GM19372 (cell line): ENCODE measurements around the gene TMIGD2.
"Not testable (repeated sequence)": the region's sequence is repeated elsewhere in the genome, so short reads cannot be mapped to it uniquely, and the experiment has no call there.

Experiments
- ATAC-seq: cut with Tn5 transposase; IDR thresholded peaks from one replicate; pipeline ENCODE4 v1.9.1; 2021; ENCODE audit warnings: mild to moderate bottlenecking, low read depth, moderate library complexity; ENCODE audit not compliant: unreplicated experiment

The TMIGD2 gene

GRCh38 chr19:4298810-4299550, 3.2 kb downstream of the TMIGD2 start:
- ATAC-seq, result no peak

DNA sequence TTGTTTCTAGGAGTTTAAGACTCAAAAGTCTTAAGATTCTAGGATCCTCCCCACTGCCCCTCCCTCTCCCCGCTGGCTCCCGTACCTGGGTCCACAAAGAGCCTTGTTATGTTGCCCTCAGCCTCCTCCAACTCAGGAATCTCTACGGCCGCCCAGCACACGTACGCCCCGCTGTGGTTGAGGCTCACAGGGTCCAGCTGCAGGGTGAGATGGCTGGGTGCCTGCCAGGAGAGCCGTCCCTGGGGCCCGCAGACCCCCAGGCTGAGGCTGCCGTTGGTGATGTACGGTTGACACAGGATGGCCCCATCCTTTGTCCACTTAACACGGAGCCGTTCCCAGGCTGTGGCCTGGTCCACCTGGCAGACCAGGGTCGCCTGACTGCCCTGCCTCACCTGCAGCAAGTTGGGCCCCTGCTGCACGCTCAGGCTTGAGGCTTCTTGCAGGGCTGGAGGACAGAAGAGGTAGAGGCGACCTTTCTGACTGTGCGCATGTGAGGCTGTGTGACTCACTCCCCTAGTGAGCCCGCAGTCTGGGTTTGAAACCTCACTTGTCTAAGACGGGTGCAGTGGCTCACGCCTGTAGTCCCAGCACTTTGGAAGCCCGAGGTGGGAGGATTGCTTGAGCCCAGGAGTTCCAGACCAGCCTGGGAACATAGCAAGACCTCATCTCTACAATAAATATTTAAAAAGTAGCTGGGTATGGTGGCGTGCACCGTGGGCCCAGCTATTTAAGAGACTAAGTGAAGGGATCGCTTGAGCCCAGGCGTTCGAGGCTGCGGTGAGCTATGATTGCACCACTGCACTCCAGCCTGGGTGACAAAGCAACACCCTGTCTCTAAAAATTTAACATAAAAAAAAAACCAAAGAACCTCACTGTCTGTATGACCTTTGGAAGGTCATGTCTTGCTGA, 4.0 kb downstream of the TMIGD2 start:
- no peak for ATAC-seq

GRCh38 chr19:4295972-4296771, 6.0 kb downstream of the TMIGD2 start:
- no peak for ATAC-seq

DNA sequence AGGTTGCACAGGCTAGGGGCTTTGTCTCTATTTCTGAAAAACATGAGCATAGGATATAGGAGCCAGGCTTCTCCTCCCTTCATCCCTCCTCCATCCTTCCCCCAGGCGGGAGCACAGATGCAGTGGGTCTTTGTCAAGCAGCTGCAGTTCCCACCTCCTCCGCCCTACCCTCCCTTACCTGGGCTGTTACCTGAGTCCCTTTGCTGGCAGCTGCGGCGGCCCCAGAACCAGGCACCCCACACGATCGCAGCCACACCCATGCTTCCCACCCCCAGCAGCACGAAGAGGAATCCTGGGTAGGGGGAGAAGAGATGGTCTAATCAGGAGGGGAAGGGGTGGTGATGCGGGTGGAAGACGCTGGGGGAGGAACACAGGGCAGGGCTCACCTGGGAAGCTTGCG, 7.8 kb downstream of the TMIGD2 start:
- ATAC-seq, result no peak

DNA sequence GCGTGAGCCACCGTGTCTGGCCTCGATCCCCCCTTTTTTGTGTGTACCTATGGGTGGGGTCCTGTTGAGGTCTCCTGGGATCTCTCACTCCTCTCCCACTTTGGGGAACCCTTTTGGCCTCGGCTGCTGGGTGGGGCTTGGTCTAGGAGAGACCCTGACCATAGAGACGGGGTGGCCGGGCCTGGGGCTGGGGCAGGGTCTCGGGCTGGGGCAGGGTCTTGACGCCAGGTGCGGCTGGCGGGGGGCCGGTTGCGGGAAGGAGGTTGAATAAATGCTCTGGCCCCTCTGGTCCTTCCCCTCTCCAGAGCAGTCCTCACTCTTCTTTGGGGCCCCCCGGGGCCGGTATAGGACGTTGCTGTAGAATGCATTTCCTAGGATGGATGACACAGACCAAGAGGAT, 9.7 kb downstream of the TMIGD2 start:
- no peak for ATAC-seq

DNA sequence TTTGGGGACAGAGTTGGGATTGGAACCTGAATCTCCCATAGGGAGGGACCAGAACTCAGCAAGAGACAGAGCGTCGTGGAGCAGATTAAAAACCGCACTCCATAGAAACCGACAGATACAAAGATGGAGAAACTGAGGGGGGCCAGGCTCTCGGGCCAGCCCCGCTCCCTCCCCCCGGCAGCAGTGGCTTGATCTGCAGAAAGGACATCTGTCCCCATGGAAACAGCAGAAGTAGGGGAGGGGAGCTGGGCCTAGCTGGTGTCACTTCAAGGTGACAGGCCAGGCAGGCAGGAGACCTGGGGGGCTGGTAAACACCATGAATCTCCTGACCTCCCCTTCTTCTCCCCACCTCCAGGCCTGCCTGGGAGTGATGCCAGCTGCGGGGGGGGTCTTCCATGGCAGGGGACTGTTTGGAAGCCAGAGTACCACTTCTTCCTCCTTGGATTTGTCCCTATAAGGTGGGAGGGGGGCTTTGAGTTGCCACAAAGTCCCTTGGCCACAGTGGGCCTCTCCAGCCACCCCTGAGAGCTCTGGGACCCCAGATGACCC, 10.9 kb downstream of the TMIGD2 start:
- no peak for ATAC-seq

GRCh38 chr19:4288091-4288777, 14.0 kb downstream of the TMIGD2 start:
- no peak for ATAC-seq

GRCh38 chr19:4286141-4286540, 16.0 kb downstream of the TMIGD2 start:
- ATAC-seq, result not testable (repeated sequence)

- no peak for ATAC-seq
Measured at GRCh38 chr19:4284974-4285373, 17.2 kb downstream of the TMIGD2 start.

- no peak for ATAC-seq
Measured at GRCh38 chr19:4284176-4284958, 17.8 kb downstream of the TMIGD2 start.

DNA sequence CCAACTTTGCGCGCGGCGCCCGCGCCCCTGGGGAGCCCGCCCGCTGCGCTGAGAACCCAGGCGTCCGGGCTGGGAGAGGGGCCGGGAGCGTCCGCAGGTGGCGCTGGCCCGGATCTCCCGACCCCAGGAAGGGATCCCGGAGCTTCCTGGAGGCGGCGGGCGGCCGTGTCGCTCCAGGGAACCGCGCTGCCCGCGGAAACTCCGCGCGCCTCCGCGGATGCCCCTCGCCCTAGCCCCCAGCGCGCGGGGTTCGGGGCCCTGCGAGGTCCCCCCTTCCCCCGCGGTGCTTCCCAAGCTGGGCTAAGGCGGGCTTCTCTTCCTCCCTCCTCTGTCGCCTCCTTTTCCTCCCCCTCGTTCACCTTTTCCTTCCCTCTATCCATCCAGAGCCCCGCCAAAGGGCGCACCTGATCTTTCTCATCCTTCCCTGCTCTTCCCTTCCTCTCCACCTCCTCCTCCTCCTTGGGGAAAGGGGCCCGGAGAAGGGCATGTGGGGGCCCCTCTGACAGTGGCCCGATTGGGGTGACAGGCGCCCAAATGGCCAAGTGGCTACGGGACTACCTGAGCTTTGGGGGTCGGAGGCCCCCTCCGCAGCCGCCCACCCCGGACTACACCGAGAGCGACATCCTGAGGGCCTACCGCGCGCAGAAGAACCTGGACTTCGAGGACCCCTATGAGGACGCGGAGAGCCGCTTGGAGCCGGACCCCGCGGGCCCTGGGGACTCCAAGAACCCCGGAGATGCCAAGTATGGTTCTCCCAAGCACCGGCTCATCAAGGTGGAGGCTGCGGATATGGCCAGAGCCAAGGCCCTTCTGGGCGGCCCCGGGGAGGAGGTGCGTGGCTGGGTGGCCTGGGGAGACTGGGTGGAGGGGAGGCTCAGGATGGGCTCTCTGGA, 22.4 kb downstream of the TMIGD2 start:
- no peak for ATAC-seq

DNA sequence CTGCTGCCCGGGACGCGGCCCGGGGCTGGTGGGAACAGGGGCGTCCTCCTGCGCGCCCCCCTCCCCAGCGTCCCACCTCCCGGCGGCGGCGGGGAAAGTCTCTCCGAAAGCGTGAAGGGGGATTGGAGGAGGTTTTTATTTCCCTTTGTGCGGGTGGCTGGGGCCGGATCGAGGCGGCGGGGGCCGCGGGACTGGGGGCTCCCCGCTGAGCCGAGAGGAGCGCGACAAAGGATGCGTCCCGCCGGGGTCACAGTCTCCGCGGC, 23.0 kb downstream of the TMIGD2 start:
- no peak for ATAC-seq

GRCh38 chr19:4278419-4279266, 23.5 kb downstream of the TMIGD2 start, which contains the start of gene SHD:
TSS of gene SHD (plus strand) at chr19:4279266. CDS start at chr19:4280064, 798 bp downstream.
- no peak for ATAC-seq

DNA sequence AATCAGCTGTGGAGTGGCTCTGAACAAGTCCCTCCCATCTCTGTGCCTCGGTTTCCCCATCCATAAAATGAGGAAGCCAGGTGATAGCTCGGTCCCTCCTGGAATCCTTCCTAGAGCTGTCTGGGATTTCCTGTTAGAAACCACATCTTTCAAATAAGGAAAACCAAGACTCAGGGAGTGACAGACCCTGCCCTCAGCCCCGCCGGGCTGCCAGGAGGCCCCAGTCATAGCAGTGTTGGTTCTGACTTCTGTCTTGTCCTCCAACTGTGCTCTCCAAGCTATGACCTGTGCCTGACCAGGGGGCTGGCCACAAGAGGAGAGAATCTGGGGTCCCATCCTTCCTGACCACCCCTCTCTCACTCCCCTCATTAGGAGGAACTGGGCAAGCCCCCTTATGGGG, 24.2 kb downstream of the TMIGD2 start:
- no peak for ATAC-seq

GRCh38 chr19:4277191-4277696, 24.9 kb downstream of the TMIGD2 start:
- no peak for ATAC-seq

GRCh38 chr19:4274321-4274686, 27.9 kb downstream of the TMIGD2 start:
- ATAC-seq, result not testable (repeated sequence)

DNA sequence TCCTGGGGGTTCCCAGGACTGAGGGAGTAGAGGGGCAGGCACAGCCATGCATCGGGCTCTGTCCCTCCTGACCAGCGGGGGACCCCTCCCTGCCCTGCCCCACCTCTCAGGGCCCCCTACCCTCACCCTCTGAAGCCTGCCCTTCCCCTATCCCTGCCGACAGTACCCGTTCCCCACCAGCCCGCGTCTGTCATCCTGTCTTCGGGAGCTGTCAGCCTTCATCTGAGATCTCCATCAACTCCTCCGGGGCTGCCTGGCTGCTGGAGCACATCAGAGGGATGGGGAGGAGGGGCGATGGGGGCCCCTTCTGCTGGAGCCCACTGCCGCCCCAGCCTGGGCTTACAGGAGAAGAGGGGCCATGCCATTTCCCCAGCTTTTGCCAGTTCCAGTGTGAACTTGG, 29.3 kb downstream of the TMIGD2 start:
- no peak for ATAC-seq
